Liver (tissue), 9 donors: ENCODE measurements around the gene PLXND1. TPM values are rescaled to one million over a fixed set of nuclear protein-coding genes. Genes with fewer than 3 reads are reported as not detected.

ENCODE experiments used
- DNase-seq: peaks from one replicate; pipeline ENCODE4 v3.0.0-alpha.2; 2017; ENCODE audit warnings: low spot score
- H3K27ac ChIP-seq, 2 donors: one replicate each; pipeline ENCODE4 v1.7.0; 2013; ENCODE audit warnings: inconsistent platforms in 2 of 2, low read length in 2 of 2, control low read depth in 1 of 2, low read depth in 1 of 2, mild to moderate bottlenecking in 1 of 2
- H3K27me3 ChIP-seq, 4 donors: one replicate each; pipeline versions ENCODE4 v1.6.1 to v1.7.0; 2013; ENCODE audit warnings: low read length in 3 of 4, inconsistent platforms in 1 of 4, mild to moderate bottlenecking in 1 of 4, moderate library complexity in 1 of 4; ENCODE audit not compliant: control insufficient read depth in 4 of 4, insufficient read depth in 4 of 4
- H3K36me3 ChIP-seq, 4 donors: one replicate each; pipeline versions ENCODE4 v1.6.1 to v1.7.0; 2013; ENCODE audit warnings: low read length in 3 of 4, mild to moderate bottlenecking in 3 of 4, low read depth in 1 of 4, moderate library complexity in 1 of 4; ENCODE audit not compliant: control insufficient read depth in 4 of 4, insufficient read depth in 3 of 4
- H3K4me1 ChIP-seq, 4 donors: one replicate each; pipeline versions ENCODE4 v1.6.1 to v1.7.0; 2013; ENCODE audit warnings: low read length in 3 of 4, mild to moderate bottlenecking in 3 of 4, moderate library complexity in 1 of 4; ENCODE audit not compliant: control insufficient read depth in 4 of 4, insufficient read depth in 4 of 4
- H3K4me3 ChIP-seq, 3 donors: one replicate each; pipeline versions ENCODE4 v1.6.1 to v1.7.0; 2013; ENCODE audit warnings: low read length in 3 of 3, control low read depth in 1 of 3, low read depth in 1 of 3, mild to moderate bottlenecking in 1 of 3
- H3K9ac ChIP-seq, 2 donors: one replicate each; pipeline ENCODE4 v1.7.0; 2013; ENCODE audit warnings: low read length in 2 of 2, mild to moderate bottlenecking in 2 of 2, moderate library complexity in 2 of 2, control low read depth in 1 of 2, low read depth in 1 of 2
- H3K9me3 ChIP-seq, 4 donors: one replicate each; pipeline versions ENCODE4 v1.6.1 to v1.7.0; 2013; ENCODE audit warnings: low read length in 3 of 4; ENCODE audit not compliant: control insufficient read depth in 4 of 4
- ATF3 ChIP-seq: IDR thresholded peaks from 2 replicates; pipeline ENCODE4 v1.6.1; 2016; ENCODE audit warnings: antibody characterized with exemption
- EGR1 ChIP-seq, 2 donors: IDR thresholded peaks; 2 replicates each; pipeline ENCODE4 v1.6.1; 2016 to 2018; ENCODE audit warnings: antibody characterized with exemption in 2 of 2, low read depth in 2 of 2
- FOXA1 ChIP-seq: IDR thresholded peaks from 2 replicates; pipeline ENCODE4 v1.6.1; 2016; ENCODE audit warnings: antibody characterized with exemption
- FOXA2 ChIP-seq: IDR thresholded peaks from 2 replicates; pipeline ENCODE4 v1.6.1; 2016; ENCODE audit warnings: antibody characterized with exemption
- HNF4G ChIP-seq: IDR thresholded peaks from 2 replicates; pipeline ENCODE4 v1.6.1; 2016; ENCODE audit warnings: antibody characterized with exemption
- JUND ChIP-seq, 2 donors: IDR thresholded peaks; 2 replicates each; pipeline ENCODE4 v1.6.1; 2016; ENCODE audit warnings: antibody characterized with exemption in 2 of 2
- NR2F2 ChIP-seq: IDR thresholded peaks from 2 replicates; pipeline ENCODE4 v1.6.1; 2016; ENCODE audit warnings: antibody characterized with exemption
- RAD21 ChIP-seq, 2 donors: IDR thresholded peaks; 2 replicates each; pipeline ENCODE4 v1.6.1; 2016; ENCODE audit warnings: antibody characterized with exemption in 2 of 2, mild to moderate bottlenecking in 2 of 2
- RXRA ChIP-seq, 2 donors: IDR thresholded peaks; 2 replicates each; pipeline ENCODE4 v1.6.1; 2017 to 2018; ENCODE audit warnings: antibody characterized with exemption in 2 of 2, mild to moderate bottlenecking in 1 of 2
- SP1 ChIP-seq: IDR thresholded peaks from 2 replicates; pipeline ENCODE4 v1.6.1; 2018; ENCODE audit warnings: antibody characterized with exemption, mild to moderate bottlenecking
- TAF1 ChIP-seq: conservative IDR thresholded peaks from 2 replicates; pipeline ENCODE4 v1.6.1; 2016; ENCODE audit warnings: antibody characterized with exemption, mild to moderate bottlenecking
- YY1 ChIP-seq: IDR thresholded peaks from 2 replicates; pipeline ENCODE4 v1.6.1; 2016; ENCODE audit warnings: antibody characterized with exemption, mild to moderate bottlenecking
- WGBS: extraction: QIAGEN DNeasy Blood & Tissue Kit; methylation state at CpG from one replicate; pipeline ENCODE4 v1.1.7; 2013; 5-methylcytosine and 5-hydroxymethylcytosine counted together
- polyA plus RNA-seq, 2 donors: library from polyadenylated mRNA; stranded (reverse) in 1 of 2; unstranded in 1 of 2; fragments of 200-250 nt in 1 of 2; fragments of >200 nt in 1 of 2; fragmentation: Nextera tagmentation in 1 of 2; extraction: Ambion mirVana in 1 of 2; gene quantifications; one replicate each; pipeline versions ENCODE4 v1.2.1 to v1.2.3, GENCODE V29; 2013 to 2015
- total RNA-seq, 2 donors: library from RNA; depleted of rRNA; stranded (reverse); fragments of >200 nt; gene quantifications; one replicate each; pipeline ENCODE4 v1.2.3, GENCODE V29; 2014
- TF ChIP-seq, protein P1 (sequence below): fragments of 150-350 bp; IDR thresholded peaks from 2 replicates; pipeline ENCODE4 v1.5.1; 2017; ENCODE audit warnings: improper control_type of control experiment, low read depth, low read length; ENCODE audit not compliant: missing input control
- TF ChIP-seq, protein P2 (sequence below): IDR thresholded peaks from 2 replicates; pipeline ENCODE4 v1.6.1; 2016; ENCODE audit warnings: antibody characterized with exemption
- TF ChIP-seq, protein P3 (sequence below): IDR thresholded peaks from 2 replicates; pipeline ENCODE4 v1.6.1; 2016; ENCODE audit warnings: antibody characterized with exemption, mild to moderate bottlenecking
- donor health status: healthy.
- donor health status: healthy.
- donor health status: healthy.
- donor health status: healthy.
- donor health status: healthy.

PLXND1 gene
- total and polyA plus RNA-seq, 4 donors: 10.4 to 50.2 (median 32.8) TPM

GRCh38 chr3:129557548-129557894, 49.0 kb downstream of the PLXND1 start:
- H3K4me3 ChIP-seq: no peak overlapping the region
- H3K9ac ChIP-seq: no peak overlapping the region
- WGBS: 84% methylated on average over 11 of the region's 11 CpGs
- H3K27ac ChIP-seq: no peak overlapping the region
- H3K4me1 ChIP-seq: peaks cover 0 to 13% (median 2%) of the 10 kb centered on the region in 4 donors
- no peaks in the 10 kb centered on the region for H3K9me3 ChIP-seq
- DNase-seq: no peak
- no peaks in the 10 kb centered on the region for H3K27me3 ChIP-seq
- peaks cover 0 to 1% (median 0%) of the 10 kb centered on the region in 4 donors for H3K36me3 ChIP-seq
- no peak for TF ChIP-seq YY1

DNA sequence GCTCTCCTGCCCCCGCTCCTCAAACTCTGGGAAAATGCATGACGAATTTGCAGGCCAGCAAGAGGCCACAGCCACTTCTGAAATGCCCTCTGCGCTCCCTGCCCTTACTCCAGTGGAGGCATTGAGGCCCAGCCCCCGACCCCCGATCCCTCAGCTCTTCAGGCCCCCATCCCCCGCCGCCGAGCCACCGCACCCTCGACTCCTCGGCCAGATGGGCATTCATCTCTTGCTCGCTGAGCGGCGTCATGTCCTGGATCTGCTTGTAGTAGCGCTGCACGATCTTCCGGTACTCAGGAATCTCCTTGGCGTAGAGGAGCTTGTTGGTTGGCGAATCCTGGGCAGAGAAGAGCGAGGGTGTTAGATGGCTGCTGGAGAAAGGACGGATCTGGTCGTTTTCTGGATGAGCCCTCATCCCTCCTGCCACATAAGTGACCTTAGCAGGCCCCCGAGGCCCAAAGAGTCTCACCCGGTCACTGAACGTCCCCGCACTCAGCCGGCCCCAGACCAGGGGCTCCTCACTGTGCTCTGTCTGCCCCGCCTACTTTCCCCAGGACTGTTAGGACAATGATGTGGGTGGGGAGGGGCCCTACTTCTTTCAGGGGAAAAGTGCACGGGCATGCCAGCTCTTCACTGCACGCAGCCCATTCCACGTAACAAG, 49.5 kb downstream of the PLXND1 start:
- Histone ChIP-seq H3K27ac (no peak overlapping the region), H3K36me3 (peaks cover 0 to 1% (median 0%) of the 10 kb centered on the region in 4 donors), H3K9ac (no peak overlapping the region), H3K9me3 (no peaks in the 10 kb centered on the region), H3K4me1 (peaks cover 0 to 13% (median 2%) of the 10 kb centered on the region in 4 donors), H3K4me3 (no peak overlapping the region), H3K27me3 (no peaks in the 10 kb centered on the region)
- TF ChIP-seq JUND (IDR thresholded peaks at IDR 0.05) (no peak), SP1 (no peak), TAF1 (no peak), YY1 (no peak), RAD21 (IDR thresholded peaks at IDR 0.05) (no peak)
- 87% methylated on average over 31 of the region's 31 CpGs for WGBS
- no peak for DNase-seq

GRCh38 chr3:129556358-129556695, 50.1 kb downstream of the PLXND1 start:
- 93% methylated on average over 15 of the region's 15 CpGs for WGBS
- peaks cover 0 to 13% (median 2%) of the 10 kb centered on the region in 4 donors for H3K4me1 ChIP-seq
- no peak overlapping the region for H3K9ac ChIP-seq
- H3K4me3 ChIP-seq: no peak overlapping the region
- no peak for DNase-seq
- no peaks in the 10 kb centered on the region for H3K9me3 ChIP-seq
- no peak overlapping the region for H3K27ac ChIP-seq
- H3K36me3 ChIP-seq: peaks cover 0 to 1% (median 0%) of the 10 kb centered on the region in 4 donors
- TF ChIP-seq, protein P1, sequence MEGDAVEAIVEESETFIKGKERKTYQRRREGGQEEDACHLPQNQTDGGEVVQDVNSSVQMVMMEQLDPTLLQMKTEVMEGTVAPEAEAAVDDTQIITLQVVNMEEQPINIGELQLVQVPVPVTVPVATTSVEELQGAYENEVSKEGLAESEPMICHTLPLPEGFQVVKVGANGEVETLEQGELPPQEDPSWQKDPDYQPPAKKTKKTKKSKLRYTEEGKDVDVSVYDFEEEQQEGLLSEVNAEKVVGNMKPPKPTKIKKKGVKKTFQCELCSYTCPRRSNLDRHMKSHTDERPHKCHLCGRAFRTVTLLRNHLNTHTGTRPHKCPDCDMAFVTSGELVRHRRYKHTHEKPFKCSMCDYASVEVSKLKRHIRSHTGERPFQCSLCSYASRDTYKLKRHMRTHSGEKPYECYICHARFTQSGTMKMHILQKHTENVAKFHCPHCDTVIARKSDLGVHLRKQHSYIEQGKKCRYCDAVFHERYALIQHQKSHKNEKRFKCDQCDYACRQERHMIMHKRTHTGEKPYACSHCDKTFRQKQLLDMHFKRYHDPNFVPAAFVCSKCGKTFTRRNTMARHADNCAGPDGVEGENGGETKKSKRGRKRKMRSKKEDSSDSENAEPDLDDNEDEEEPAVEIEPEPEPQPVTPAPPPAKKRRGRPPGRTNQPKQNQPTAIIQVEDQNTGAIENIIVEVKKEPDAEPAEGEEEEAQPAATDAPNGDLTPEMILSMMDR: no peak
- TF ChIP-seq, protein P2, sequence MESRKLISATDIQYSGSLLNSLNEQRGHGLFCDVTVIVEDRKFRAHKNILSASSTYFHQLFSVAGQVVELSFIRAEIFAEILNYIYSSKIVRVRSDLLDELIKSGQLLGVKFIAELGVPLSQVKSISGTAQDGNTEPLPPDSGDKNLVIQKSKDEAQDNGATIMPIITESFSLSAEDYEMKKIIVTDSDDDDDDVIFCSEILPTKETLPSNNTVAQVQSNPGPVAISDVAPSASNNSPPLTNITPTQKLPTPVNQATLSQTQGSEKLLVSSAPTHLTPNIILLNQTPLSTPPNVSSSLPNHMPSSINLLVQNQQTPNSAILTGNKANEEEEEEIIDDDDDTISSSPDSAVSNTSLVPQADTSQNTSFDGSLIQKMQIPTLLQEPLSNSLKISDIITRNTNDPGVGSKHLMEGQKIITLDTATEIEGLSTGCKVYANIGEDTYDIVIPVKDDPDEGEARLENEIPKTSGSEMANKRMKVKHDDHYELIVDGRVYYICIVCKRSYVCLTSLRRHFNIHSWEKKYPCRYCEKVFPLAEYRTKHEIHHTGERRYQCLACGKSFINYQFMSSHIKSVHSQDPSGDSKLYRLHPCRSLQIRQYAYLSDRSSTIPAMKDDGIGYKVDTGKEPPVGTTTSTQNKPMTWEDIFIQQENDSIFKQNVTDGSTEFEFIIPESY: no peak
- TF ChIP-seq, protein P3, sequence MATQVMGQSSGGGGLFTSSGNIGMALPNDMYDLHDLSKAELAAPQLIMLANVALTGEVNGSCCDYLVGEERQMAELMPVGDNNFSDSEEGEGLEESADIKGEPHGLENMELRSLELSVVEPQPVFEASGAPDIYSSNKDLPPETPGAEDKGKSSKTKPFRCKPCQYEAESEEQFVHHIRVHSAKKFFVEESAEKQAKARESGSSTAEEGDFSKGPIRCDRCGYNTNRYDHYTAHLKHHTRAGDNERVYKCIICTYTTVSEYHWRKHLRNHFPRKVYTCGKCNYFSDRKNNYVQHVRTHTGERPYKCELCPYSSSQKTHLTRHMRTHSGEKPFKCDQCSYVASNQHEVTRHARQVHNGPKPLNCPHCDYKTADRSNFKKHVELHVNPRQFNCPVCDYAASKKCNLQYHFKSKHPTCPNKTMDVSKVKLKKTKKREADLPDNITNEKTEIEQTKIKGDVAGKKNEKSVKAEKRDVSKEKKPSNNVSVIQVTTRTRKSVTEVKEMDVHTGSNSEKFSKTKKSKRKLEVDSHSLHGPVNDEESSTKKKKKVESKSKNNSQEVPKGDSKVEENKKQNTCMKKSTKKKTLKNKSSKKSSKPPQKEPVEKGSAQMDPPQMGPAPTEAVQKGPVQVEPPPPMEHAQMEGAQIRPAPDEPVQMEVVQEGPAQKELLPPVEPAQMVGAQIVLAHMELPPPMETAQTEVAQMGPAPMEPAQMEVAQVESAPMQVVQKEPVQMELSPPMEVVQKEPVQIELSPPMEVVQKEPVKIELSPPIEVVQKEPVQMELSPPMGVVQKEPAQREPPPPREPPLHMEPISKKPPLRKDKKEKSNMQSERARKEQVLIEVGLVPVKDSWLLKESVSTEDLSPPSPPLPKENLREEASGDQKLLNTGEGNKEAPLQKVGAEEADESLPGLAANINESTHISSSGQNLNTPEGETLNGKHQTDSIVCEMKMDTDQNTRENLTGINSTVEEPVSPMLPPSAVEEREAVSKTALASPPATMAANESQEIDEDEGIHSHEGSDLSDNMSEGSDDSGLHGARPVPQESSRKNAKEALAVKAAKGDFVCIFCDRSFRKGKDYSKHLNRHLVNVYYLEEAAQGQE: no peak
- TF ChIP-seq FOXA2 (no peak), NR2F2 (no peak), YY1 (no peak), ATF3 (no peak), EGR1 (IDR thresholded peaks at IDR 0.05; ENCODE audit: low read depth in 2 of 2) (no peak), RAD21 (IDR thresholded peaks at IDR 0.05) (no peak), JUND (IDR thresholded peaks at IDR 0.05) (no peak), FOXA1 (no peak), SP1 (no peak), TAF1 (no peak), HNF4G (no peak), RXRA (IDR thresholded peaks at IDR 0.05) (no peak)
- H3K27me3 ChIP-seq: no peaks in the 10 kb centered on the region
